SH-SY5Y (cell line): ENCODE measurements around the gene ZNF618.

Experiments
- GATA2 ChIP-seq: IDR thresholded peaks from 2 replicates; pipeline ENCODE4 v1.6.1; 2011; ENCODE audit warnings: mild to moderate bottlenecking, low read depth, low read length
- GATA3 ChIP-seq: IDR thresholded peaks from 2 replicates; pipeline ENCODE4 v1.6.1; 2011; ENCODE audit warnings: low read depth, mild to moderate bottlenecking, low read length, moderate library complexity

- TF ChIP-seq GATA2 (no peak), GATA3 (no peak)
These were observed 180.4 kb downstream of the ZNF618 start for GRCh38 chr9:114056527-114056926.
